ENCODE data around the gene UBE2E2.

DNA sequence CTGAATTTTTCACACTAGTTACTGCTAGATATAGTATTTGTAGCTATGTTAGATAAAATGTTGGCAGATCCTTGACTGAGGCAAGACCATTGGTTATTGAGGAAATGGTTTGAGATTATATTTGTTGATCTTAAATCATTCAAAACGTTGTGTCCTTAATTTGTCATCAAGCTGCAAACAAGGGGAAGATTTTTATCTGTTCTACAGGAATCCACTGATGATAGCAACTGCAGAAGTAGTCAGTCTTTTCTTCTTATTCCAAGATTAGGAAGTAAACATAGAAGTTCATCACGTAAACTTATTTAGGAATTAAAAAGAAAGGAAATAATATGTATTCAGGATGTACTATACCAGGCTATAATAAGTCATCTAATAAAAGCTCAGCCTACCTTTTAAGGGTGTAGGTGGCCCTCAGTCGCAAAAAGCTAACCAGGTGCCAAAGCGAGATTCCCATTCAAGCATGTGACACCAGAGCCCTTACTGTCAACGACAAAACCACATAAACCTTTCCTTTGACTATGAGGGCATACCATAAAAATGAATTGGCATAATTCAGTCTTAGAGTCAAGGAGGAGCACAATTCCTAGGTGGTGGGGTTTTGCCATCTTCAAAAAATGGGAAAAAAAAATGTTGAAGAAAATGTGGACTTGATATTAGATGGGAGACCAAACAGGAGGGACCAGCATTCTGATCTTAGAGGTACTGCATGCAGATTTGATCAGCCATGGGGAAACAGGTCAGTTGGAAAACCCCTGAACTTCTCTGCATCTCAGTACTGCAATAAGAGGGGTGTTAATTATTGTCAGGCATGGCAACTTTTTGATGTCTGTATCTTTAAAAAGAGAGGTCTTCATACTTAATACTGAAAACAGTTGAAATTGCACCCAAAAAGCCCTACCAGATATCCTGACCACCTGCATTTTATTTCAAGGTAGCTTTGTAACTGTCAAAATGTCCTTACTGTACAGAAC is 390.1 kb downstream of the UBE2E2 start:
- TF ChIP-seq, protein P1, sequence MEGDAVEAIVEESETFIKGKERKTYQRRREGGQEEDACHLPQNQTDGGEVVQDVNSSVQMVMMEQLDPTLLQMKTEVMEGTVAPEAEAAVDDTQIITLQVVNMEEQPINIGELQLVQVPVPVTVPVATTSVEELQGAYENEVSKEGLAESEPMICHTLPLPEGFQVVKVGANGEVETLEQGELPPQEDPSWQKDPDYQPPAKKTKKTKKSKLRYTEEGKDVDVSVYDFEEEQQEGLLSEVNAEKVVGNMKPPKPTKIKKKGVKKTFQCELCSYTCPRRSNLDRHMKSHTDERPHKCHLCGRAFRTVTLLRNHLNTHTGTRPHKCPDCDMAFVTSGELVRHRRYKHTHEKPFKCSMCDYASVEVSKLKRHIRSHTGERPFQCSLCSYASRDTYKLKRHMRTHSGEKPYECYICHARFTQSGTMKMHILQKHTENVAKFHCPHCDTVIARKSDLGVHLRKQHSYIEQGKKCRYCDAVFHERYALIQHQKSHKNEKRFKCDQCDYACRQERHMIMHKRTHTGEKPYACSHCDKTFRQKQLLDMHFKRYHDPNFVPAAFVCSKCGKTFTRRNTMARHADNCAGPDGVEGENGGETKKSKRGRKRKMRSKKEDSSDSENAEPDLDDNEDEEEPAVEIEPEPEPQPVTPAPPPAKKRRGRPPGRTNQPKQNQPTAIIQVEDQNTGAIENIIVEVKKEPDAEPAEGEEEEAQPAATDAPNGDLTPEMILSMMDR (IDR thresholded peaks at IDR 0.05), result no peak
- no peak for TF ChIP-seq POLR2A (IDR thresholded peaks at IDR 0.05)
- no peak for TF ChIP-seq EP300 (IDR thresholded peaks at IDR 0.05)

Measured in ovary (tissue), 3 donors.